ENCODE data around the gene ING1.
"Not testable (repeated sequence)": the region's sequence is repeated elsewhere in the genome, so short reads cannot be mapped to it uniquely, and the experiment has no call there.

ING1 gene

DNA sequence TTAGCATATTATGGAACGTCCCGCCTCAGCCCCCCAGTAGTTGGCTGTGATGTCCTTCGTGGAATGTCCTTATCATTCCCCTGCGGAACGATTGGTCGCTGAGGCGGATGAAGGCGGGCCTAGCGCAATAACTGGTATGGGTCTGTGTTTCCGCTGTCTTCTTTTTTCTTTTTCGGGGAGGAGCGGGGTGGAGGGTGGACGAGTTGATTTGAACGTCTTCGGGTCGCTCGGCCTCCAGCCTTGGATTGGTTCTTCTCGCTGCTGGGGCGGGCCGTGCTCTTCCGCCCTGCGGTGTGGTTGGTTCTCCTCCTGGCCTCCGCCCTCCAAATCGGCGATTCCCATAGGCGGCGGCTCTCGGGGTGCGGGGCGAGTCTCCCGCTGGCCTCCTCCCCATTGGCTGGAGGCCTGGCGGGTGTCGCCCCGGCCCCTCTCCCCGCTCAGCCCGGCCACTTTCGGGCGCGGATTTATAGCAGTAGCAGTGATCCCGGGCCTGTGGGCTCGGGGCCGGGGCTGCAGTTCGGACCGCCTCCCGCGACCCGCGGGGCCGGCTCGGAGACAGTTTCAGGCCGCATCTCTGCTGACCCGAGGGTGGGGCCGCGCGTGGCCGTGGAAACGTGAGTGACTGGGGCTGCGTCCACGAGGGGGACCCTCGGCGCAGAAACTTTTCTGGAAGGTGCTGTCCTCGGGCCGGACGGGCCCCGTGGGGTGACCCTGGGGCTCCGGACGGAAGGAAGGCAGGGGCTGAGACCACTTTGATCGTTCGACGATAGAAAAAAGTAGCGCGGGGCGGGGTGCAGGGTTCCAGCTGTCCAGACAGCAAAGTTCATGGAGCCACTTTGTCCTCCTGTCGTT, 2.1 kb downstream of the ING1 start:
- peak; percentile 89 for DNase-seq (ENCODE audit: low read depth)

GRCh38 chr13:110716247-110716515, 2.7 kb downstream of the ING1 start:
- no peak for DNase-seq (ENCODE audit: low read depth)

DNA sequence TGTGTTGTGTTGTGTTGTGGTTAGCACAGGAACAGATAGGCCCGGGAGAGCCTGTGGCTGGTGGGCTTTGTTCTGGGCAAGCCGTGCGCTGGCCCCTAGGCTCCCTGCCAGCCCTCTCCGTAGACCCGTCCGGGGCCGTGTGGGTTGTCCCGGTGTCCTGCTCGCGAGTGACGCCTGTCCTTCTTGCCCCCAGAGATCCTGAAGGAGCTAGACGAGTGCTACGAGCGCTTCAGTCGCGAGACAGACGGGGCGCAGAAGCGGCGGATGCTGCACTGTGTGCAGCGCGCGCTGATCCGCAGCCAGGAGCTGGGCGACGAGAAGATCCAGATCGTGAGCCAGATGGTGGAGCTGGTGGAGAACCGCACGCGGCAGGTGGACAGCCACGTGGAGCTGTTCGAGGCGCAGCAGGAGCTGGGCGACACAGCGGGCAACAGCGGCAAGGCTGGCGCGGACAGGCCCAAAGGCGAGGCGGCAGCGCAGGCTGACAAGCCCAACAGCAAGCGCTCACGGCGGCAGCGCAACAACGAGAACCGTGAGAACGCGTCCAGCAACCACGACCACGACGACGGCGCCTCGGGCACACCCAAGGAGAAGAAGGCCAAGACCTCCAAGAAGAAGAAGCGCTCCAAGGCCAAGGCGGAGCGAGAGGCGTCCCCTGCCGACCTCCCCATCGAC, 5.7 kb downstream of the ING1 start:
- DNase-seq (ENCODE audit: low read depth) = no peak

DNA sequence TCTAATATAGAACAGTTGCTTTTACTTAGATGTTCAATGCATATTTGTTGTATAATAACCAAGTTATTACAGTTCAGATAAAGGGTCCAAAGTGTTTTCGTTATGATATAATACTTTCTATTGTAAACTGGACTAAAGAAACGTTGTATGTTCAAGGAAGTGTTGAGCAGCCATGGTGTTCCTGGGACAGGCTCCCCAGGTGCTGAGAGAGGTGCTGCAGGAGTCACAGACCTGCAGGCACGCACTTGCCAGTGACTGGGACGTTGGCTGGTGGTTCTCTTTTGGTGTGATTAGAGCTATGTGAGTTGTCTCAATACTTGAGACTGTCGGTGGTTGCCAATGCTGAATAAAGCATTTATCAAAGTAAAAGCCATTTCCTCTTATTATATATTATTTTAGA, 9.5 kb downstream of the ING1 start:
- DNase-seq (ENCODE audit: low read depth) = no peak

- no peak for DNase-seq (ENCODE audit: low read depth)
These were observed 10.1 kb downstream of the ING1 start for GRCh38 chr13:110723598-110723997.

DNA sequence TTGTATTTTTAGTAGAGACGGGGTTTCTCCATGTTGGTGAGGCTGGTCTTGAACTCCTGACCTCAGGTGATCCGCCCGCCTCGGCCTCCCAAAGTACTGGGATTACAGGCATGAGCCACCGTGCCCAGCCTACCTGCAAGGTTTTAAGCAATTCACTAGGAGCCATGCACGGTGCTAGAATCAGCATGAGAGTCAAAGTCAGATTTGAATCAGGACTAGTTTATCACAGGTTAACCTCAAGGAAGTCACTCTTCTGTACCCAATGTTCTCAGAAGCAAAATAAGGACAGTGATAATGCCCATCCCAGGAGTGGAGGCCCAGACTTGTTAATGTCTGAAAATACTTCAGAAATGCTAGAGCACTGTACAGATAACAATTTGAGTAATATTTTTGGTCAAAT, 12.7 kb downstream of the ING1 start:
- DNase-seq (ENCODE audit: low read depth) = not testable (repeated sequence)

DNA sequence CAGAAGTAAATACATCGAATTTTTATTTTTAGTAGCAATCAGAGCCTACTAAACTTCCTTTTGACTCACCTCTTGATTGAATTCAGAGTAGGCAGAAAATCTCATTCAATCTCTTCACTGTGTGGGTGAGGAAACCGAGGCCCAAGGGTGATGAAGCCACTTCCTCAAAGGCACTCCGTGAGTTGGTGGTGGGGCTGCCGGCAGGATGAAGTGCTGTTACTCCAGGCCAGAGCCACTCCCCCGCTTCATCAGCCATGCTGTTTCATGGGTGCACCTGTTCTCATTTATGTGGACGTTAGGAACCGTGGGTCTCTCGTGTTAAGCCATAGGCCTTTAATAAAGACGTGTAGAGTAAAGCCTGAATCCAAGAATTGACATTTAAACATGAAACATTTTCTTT, 13.2 kb downstream of the ING1 start:
- no peak for DNase-seq (ENCODE audit: low read depth)

- no peak for DNase-seq (ENCODE audit: low read depth)
These were observed 17.6 kb downstream of the ING1 start for GRCh38 chr13:110731072-110731471.

GRCh38 chr13:110734561-110734960, 21.1 kb downstream of the ING1 start:
- DNase-seq (ENCODE audit: low read depth) = no peak

GRCh38 chr13:110737555-110737954, 24.1 kb downstream of the ING1 start:
- no peak for DNase-seq (ENCODE audit: low read depth)

GRCh38 chr13:110743687-110744086, 30.2 kb downstream of the ING1 start:
- no peak for DNase-seq (ENCODE audit: low read depth)

DNA sequence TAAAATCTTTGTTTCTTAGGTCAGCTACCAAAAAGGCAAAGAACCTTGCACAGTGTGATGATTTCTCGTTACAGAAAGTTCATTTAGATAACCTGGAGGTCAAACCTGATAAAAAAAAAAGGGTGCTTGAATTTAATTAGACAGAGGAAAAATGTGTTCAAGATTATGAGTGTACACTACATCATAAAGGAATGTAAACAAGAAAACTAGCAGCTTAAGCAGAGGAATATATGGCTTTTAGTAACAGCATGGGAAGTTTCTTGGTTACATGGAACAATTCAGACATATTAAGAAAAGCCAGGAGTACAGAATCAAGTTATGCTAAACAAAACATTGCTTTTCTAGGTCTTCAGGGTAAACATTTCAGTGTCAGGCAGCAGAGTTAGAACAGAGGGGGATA, 32.9 kb downstream of the ING1 start:
- no peak for DNase-seq (ENCODE audit: low read depth)

DNA sequence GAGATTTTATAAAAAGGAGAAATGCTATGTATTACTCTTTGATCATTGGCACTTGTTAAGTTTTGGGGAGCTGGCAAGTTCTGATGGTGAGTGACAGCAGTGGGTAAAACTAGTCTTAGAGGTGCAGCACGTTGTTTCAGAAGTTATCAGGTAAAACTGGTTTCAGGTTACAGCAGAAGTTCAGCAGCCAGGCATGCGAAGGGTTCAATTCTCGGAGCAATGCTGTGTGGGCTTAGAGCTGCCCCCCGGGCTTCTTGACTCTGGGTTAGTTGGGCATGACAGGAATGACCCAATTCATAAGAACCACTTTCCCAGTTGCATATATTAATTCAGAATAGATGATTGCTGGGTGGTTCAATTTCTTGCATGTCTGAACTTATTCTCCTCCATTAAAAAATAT, 34.8 kb downstream of the ING1 start:
- DNase-seq (ENCODE audit: low read depth) = no peak

- no peak for DNase-seq (ENCODE audit: low read depth)
These were observed 42.7 kb downstream of the ING1 start for GRCh38 chr13:110756219-110756631.

GRCh38 chr13:110757296-110757695, 43.8 kb downstream of the ING1 start:
- DNase-seq (ENCODE audit: low read depth) = no peak

DNA sequence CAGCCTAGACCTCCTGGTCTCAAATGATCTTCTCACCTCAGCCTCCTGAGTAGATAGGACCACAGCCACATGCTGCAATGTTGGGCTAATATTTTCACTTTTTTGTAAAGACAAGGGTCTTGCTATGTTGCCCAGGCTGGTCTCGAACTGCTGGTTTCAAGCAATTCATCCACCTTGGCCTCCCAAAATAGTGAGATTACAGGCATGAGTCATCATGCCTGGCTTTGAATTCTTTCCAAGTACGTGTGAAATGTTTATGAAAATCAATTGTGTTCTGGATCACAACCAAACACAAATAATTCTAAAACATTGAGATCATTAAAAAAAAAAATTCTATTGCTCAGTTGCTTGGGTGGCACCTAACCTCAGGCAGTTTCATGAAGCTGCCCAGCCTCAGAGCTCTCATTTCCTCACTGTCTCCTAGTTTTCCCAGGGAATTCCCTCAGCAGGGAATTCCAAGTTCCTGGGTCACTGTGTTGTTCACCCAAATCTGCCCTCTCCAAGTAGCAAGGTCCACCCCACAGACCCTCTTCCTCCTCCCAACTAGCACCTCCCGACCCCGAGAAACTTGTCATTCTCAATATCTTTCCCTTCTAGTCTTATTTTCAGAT, 44.8 kb downstream of the ING1 start:
- no peak for DNase-seq (ENCODE audit: low read depth)

DNA sequence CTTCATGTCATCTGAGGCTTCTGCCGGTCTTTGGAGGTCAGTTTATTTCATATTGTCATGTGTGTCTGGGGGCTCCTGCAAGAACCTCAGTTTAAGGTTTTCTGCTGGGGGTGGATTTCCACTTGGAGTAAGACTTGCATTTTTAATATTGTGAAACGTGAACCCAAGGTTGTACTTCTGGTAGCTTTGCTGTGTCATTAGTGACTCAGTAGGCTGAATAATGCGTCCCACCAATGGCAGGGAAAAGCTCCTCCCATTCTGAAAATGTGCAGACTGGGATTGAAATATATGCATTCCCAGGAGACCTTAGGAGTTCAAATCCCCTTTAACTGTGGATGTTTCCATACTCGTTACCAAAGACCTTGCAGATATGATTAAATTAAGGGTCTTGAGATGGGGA, 46.2 kb downstream of the ING1 start:
- DNase-seq (ENCODE audit: low read depth) = no peak

DNA sequence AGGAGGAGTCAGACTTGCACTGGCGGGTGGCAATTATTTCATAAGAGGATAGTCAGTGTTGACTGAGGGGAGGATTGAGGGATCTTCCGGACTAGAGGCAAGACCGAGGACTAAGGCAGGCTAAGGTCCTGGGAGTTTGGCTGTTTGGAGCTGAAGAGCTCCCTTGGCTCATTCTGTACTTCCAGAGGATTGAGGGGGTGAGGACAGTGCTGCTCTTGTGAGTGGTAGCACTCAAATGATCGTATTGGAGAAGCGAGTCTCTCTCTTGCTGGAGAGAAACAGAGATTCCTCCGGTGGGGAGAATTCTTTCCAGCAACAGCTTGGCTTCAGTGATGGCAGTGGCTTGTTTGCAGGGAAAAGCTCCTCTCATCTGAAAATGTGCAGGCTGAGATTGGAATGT, 47.1 kb downstream of the ING1 start:
- no peak for DNase-seq (ENCODE audit: low read depth)

- DNase-seq (ENCODE audit: low read depth) = no peak
These were observed 53.4 kb downstream of the ING1 start for GRCh38 chr13:110766671-110767430.

DNA sequence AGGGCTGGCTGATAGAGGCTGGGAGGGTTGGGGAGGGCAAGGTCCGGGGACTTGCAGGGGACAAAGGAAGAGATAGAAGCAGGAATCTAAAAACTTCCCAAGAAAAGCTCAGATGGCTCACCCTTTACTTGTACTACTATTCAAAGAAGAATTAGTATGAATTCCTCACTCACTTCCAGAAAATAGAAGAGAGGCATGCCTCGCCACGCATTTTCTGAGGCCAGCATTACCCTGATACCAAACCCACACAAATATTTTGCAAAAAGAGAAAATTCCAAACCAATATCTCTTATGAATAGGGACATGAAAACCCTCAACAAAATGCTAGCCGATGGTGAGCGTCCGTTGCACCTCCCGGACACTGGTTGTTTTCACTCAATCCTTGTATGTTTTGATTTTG, 54.0 kb downstream of the ING1 start:
- no peak for DNase-seq (ENCODE audit: low read depth)

GRCh38 chr13:110769097-110769496, 55.6 kb downstream of the ING1 start:
- no peak for DNase-seq (ENCODE audit: low read depth)

GRCh38 chr13:110770678-110771077, 57.2 kb downstream of the ING1 start:
- no peak for DNase-seq (ENCODE audit: low read depth)

DNA sequence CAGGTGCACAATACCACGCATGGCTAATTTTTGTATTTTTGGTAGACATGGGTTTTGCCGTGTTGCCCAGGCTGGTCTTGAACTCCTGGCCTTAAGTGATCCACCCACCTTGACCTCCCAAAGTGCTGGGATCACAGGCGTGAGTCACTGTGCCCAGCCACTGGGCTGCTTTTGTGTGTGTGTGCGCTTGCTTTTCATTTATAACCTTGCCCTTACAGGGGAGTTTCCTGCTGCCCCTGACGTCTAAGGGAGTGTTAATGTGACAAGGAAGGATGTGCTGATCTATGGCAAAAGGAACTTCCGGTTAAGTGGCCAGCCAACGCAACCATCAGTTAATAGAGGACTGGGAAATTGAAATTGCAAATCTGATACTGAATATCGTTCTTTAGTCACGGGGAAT, 57.7 kb downstream of the ING1 start:
- DNase-seq (ENCODE audit: low read depth) = no peak

Measured in HS-27A (cell line).